ENCODE results near the gene MIDN.
"Not testable (repeated sequence)": the region's sequence is repeated elsewhere in the genome, so short reads cannot be mapped to it uniquely, and the experiment has no call there.

DNA sequence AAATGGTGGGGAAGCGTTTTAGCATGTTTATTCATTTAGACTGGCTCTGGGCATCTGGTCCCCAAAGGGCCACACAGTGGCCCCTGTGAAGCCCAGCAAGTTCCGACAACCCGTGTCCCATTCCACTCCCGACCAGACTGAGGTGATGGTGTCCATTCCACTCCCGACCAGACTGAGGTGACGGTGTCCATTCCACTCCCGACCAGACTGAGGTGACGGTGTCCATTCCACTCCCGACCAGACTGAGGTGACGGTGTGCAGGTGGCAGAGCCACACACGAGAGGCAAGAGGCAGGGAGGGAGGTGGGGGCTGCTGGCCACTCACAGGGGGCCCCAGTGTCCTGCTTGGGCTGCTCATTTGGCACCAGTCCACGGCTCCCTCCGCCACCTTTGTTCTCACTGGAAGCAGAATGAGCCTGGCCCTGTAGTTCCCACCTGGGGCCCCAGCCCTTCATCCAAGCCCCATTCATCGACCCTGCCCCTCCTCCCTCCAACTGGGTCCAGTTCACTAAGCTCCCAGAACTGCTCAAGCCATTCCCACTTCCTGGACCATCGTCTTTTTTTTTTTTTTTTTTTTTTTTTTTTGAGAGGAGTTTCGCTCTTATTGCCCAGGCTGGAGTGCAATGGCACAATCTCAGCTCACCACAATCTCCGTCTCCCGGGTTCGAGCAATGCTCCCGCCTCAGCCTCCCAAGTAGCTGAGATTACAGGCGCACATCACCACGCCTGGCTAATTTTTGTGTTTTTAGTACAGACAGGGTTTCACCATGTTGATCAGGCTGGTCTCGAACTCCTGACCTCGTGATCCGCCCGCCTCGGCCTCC lies 1.9 kb upstream of the MIDN start:
- TF ChIP-seq, protein P1, sequence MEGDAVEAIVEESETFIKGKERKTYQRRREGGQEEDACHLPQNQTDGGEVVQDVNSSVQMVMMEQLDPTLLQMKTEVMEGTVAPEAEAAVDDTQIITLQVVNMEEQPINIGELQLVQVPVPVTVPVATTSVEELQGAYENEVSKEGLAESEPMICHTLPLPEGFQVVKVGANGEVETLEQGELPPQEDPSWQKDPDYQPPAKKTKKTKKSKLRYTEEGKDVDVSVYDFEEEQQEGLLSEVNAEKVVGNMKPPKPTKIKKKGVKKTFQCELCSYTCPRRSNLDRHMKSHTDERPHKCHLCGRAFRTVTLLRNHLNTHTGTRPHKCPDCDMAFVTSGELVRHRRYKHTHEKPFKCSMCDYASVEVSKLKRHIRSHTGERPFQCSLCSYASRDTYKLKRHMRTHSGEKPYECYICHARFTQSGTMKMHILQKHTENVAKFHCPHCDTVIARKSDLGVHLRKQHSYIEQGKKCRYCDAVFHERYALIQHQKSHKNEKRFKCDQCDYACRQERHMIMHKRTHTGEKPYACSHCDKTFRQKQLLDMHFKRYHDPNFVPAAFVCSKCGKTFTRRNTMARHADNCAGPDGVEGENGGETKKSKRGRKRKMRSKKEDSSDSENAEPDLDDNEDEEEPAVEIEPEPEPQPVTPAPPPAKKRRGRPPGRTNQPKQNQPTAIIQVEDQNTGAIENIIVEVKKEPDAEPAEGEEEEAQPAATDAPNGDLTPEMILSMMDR (IDR thresholded peaks at IDR 0.05): peak in 1 of 6 experiments; percentile 5
- not testable (repeated sequence) for TF ChIP-seq POLR2A, EP300, POLR2AphosphoS5 (IDR thresholded peaks at IDR 0.05)

All from upper lobe of left lung (tissue), 4 donors.